VCaP (cell line): ENCODE results near the gene GNAL.

Experiments
- H3K27ac ChIP-seq: fragments of 450-650 bp; 2 replicates; pipeline ENCODE4 v1.5.1; 2017
- CTCF ChIP-seq: fragments of 450-650 bp; conservative IDR thresholded peaks from 2 replicates; pipeline ENCODE4 v1.5.1; 2017; ENCODE audit warnings: mild to moderate bottlenecking, moderate library complexity

The GNAL gene

GRCh38 chr18:11902522-11903292 is 213.6 kb downstream of the GNAL start:
- no peak for TF ChIP-seq CTCF
- no peak overlapping the region for H3K27ac ChIP-seq

GRCh38 chr18:11905613-11906012 is 216.5 kb downstream of the GNAL start:
- no peak overlapping the region for H3K27ac ChIP-seq
- no peak for TF ChIP-seq CTCF

GRCh38 chr18:11906176-11906575 is 217.1 kb downstream of the GNAL start:
- TF ChIP-seq CTCF: no peak
- H3K27ac ChIP-seq: no peak overlapping the region

- TF ChIP-seq CTCF: no peak
- H3K27ac ChIP-seq: peak overlapping the region; percentile 79
These were observed 218.1 kb downstream of the GNAL start for GRCh38 chr18:11906926-11907874.

- TF ChIP-seq CTCF: no peak
- H3K27ac ChIP-seq: peak within 1 kb of the TSS; percentile 79
These were observed 219.4 kb downstream of the GNAL start, which contains the start of gene MPPE1 for GRCh38 chr18:11908182-11909060. Gene MPPE1 (minus strand): TSS chr18:11908317. CDS start chr18:11897264, 11,053 bp downstream.

- peak overlapping the region; percentile 79 for H3K27ac ChIP-seq
- no peak for TF ChIP-seq CTCF
These were observed 220.0 kb downstream of the GNAL start for GRCh38 chr18:11909061-11909455.
